ENCODE results near the gene MED13L.

Gene MED13L

GRCh38 chr12:116317986-116318575, 40.6 kb upstream of the MED13L start:
- TF ChIP-seq ZNF70 (CRISPR knock-in tag; IDR thresholded peaks at IDR 0.05) (no peak), ARNTL (CRISPR knock-in tag; IDR thresholded peaks at IDR 0.05; ENCODE audit: borderline replicate concordance, low read depth) (no peak), ZFP3 (CRISPR knock-in tag; IDR thresholded peaks at IDR 0.05) (no peak), PPARA (CRISPR knock-in tag; IDR thresholded peaks at IDR 0.05; ENCODE audit: borderline replicate concordance) (no peak), CREB5 (CRISPR knock-in tag; IDR thresholded peaks at IDR 0.05; ENCODE audit: low read depth) (no peak), PATZ1 (CRISPR knock-in tag; IDR thresholded peaks at IDR 0.05; ENCODE audit: borderline replicate concordance) (no peak), RARB (CRISPR knock-in tag; IDR thresholded peaks at IDR 0.05) (no peak)
- ATAC-seq: no peak

DNA sequence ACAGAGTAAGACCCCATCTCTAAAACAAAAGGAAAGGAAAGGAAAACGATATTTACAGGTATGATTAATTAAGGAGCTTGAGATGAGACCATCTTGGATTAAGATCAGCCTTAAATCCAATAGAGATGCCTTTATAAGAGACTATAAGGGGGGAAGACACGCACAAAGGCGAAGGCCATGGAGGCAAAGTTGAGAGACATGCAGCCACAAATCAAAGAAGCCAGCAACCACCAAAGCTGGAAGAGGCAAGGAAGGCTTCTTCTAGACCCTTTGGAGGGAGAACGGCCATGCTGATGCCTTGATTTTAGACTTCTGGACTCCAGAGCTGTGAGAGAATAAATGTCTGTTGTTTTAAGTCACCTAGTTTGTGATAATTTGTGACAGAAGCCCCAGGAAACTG, 39.6 kb upstream of the MED13L start:
- TF ChIP-seq GLIS3 (CRISPR knock-in tag; IDR thresholded peaks at IDR 0.05) (no peak), RARB (CRISPR knock-in tag; IDR thresholded peaks at IDR 0.05) (no peak)

DNA sequence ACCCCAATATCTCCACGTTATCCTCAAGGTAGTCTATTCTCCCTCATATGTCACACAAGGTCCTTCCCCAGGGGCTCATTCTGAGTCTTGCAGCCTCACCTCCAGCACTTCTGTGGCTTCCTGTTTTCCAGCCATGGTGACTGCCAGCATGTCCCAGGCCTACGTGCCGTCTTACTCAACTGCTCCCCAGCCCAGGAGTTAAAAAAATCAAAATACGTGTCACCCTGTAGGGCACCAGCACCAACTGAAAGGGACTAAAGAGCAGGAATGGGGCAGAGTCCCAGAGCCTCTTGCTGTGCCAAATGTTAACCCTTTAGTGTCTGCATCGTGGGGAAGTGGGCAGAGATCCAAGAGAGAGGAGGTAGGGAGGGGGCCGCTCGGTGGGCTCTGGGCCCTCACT, 37.0 kb upstream of the MED13L start:
- no peak for TF ChIP-seq ZC3H10 (CRISPR knock-in tag; IDR thresholded peaks at IDR 0.05)
- TF ChIP-seq BACH2 (CRISPR knock-in tag; IDR thresholded peaks at IDR 0.05; ENCODE audit: borderline replicate concordance): no peak
- no peak for TF ChIP-seq ZNF565 (CRISPR knock-in tag; conservative IDR thresholded peaks at IDR 0.05; ENCODE audit: low read depth)
- no peak for ATAC-seq

More for the DNA sequence above, 39.6 kb upstream of the MED13L start:
- ATAC-seq: no peak

DNA sequence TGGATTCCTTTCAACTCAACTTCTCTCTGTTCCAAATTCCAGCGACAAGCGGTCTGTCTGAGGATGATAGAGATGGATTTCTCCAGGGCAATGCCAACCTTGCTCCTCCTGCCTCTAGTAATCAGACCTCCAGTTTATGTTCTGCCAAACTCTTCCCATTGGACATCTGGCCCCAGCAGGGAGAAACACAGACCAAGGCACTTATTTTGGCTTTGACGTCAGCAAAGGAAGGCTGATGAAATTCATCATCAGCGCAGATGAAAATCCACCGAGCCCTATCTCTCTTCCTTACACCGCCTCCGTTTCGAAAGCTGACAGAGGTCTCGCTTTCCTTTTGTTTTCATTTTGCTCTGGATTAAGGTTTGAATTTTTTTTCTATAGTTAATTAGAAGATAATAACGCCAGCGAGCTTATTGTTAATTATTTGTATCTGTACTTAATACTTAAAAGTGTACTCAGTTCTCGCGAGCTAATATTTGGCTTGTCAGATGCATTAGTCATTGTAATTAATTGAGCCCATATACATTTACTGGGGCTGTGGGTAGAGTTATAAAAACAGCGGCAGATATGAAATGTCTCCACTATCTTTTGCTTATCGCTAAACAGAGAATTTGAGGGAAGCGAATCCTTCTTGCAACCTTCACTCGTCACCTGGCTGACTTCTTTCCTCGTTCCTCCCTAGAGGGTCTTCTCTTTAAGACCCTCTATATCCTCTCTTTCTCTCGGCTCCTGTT, 35.9 kb upstream of the MED13L start:
- TF ChIP-seq, protein P1, sequence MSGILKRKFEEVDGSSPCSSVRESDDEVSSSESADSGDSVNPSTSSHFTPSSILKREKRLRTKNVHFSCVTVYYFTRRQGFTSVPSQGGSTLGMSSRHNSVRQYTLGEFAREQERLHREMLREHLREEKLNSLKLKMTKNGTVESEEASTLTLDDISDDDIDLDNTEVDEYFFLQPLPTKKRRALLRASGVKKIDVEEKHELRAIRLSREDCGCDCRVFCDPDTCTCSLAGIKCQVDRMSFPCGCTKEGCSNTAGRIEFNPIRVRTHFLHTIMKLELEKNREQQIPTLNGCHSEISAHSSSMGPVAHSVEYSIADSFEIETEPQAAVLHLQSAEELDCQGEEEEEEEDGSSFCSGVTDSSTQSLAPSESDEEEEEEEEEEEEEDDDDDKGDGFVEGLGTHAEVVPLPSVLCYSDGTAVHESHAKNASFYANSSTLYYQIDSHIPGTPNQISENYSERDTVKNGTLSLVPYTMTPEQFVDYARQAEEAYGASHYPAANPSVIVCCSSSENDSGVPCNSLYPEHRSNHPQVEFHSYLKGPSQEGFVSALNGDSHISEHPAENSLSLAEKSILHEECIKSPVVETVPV (CRISPR knock-in tag; IDR thresholded peaks at IDR 0.05): no peak
- TF ChIP-seq ZNF565 (CRISPR knock-in tag; conservative IDR thresholded peaks at IDR 0.05; ENCODE audit: low read depth): no peak
- TF ChIP-seq ESRRG (CRISPR knock-in tag; IDR thresholded peaks at IDR 0.05): no peak
- no peak for TF ChIP-seq TOX (CRISPR knock-in tag; IDR thresholded peaks at IDR 0.05; ENCODE audit: borderline replicate concordance)
- TF ChIP-seq ZFP30 (CRISPR knock-in tag; IDR thresholded peaks at IDR 0.05): no peak
- no peak for TF ChIP-seq PATZ1 (CRISPR knock-in tag; IDR thresholded peaks at IDR 0.05; ENCODE audit: borderline replicate concordance)
- ATAC-seq: no peak

DNA sequence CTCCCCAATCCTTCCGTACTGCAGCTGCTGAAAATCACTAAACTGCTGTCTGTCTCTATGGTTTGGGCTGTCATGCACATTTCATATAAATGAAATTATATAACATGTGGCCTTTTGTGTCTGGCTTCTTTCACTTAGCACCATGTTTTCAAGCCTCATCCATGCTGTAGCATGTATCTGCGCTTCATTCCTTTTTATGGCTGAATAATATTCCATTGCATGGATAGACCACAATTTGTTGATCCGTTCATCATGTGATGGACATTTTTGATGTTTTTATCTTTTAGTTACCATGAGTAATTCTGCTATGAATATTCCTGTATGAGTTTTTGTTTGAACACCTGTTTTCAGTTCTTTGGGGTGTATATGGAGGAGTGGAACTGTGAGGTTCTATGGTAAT, 32.6 kb upstream of the MED13L start:
- ATAC-seq: no peak
- TF ChIP-seq CSDC2 (CRISPR knock-in tag; IDR thresholded peaks at IDR 0.05): no peak
- TF ChIP-seq, protein P2, sequence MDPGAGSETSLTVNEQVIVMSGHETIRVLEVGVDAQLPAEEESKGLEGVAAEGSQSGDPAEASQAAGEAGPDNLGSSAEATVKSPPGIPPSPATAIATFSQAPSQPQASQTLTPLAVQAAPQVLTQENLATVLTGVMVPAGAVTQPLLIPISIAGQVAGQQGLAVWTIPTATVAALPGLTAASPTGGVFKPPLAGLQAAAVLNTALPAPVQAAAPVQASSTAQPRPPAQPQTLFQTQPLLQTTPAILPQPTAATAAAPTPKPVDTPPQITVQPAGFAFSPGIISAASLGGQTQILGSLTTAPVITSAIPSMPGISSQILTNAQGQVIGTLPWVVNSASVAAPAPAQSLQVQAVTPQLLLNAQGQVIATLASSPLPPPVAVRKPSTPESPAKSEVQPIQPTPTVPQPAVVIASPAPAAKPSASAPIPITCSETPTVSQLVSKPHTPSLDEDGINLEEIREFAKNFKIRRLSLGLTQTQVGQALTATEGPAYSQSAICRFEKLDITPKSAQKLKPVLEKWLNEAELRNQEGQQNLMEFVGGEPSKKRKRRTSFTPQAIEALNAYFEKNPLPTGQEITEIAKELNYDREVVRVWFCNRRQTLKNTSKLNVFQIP (CRISPR knock-in tag; IDR thresholded peaks at IDR 0.05; ENCODE audit: borderline replicate concordance, low read depth): no peak
- no peak for TF ChIP-seq TCF4 (CRISPR knock-in tag; IDR thresholded peaks at IDR 0.05; ENCODE audit: borderline replicate concordance)
- TF ChIP-seq ZNF565 (CRISPR knock-in tag; conservative IDR thresholded peaks at IDR 0.05; ENCODE audit: low read depth): no peak
- no peak for TF ChIP-seq PATZ1 (CRISPR knock-in tag; IDR thresholded peaks at IDR 0.05; ENCODE audit: borderline replicate concordance)
- no peak for TF ChIP-seq ISL1 (CRISPR knock-in tag; IDR thresholded peaks at IDR 0.05)
- TF ChIP-seq SNAI2 (CRISPR knock-in tag; IDR thresholded peaks at IDR 0.05): no peak
